Aorta (tissue), 5 donors: Measurements from ENCODE around the gene MAML3. TPM values are rescaled to one million over a fixed set of nuclear protein-coding genes. Genes with fewer than 3 reads are reported as not detected.

Experiments
- ATAC-seq: fragments of 200-7000 bp; cut with Tn5 transposase; one replicate; pipeline ENCODE4 v1.9.1; 2022; ENCODE audit warnings: moderate library complexity; ENCODE audit not compliant: low FRiP score
- DNase-seq, 2 donors: peaks; one replicate each; pipeline ENCODE4 v3.0.0-alpha.2; 2020
- H3K27ac ChIP-seq, 2 donors: one replicate each; pipeline ENCODE4 v1.5.1; 2013; ENCODE audit warnings: low read length in 2 of 2, mild to moderate bottlenecking in 2 of 2, moderate library complexity in 2 of 2, control low read depth in 1 of 2, inconsistent platforms in 1 of 2, low read depth in 1 of 2
- H3K27me3 ChIP-seq, 2 donors: one replicate each; pipeline ENCODE4 v1.6.1; 2013; ENCODE audit warnings: control low read depth in 1 of 2, low read length in 1 of 2, mild to moderate bottlenecking in 1 of 2, moderate library complexity in 1 of 2; ENCODE audit not compliant: insufficient read depth in 2 of 2, control insufficient read depth in 1 of 2
- H3K36me3 ChIP-seq, 2 donors: one replicate each; pipeline ENCODE4 v1.6.1; 2013; ENCODE audit warnings: control low read depth in 1 of 2, low read length in 1 of 2, mild to moderate bottlenecking in 1 of 2; ENCODE audit not compliant: insufficient read depth in 2 of 2, control insufficient read depth in 1 of 2
- H3K4me1 ChIP-seq, 2 donors: one replicate each; pipeline ENCODE4 v1.6.1; 2013; ENCODE audit warnings: low read length in 2 of 2, control low read depth in 1 of 2, mild to moderate bottlenecking in 1 of 2, moderate library complexity in 1 of 2; ENCODE audit not compliant: insufficient read depth in 2 of 2, control insufficient read depth in 1 of 2
- H3K4me3 ChIP-seq, 2 donors: one replicate each; pipeline ENCODE4 v1.5.1; 2013; ENCODE audit warnings: low read length in 2 of 2, control low read depth in 1 of 2, mild to moderate bottlenecking in 1 of 2
- H3K9me3 ChIP-seq: one replicate; pipeline ENCODE4 v1.6.1; 2013; ENCODE audit warnings: mild to moderate bottlenecking, low read length; ENCODE audit not compliant: control insufficient read depth
- WGBS, 2 donors: extraction: QIAGEN DNeasy Blood & Tissue Kit; methylation state at CpG; one replicate each; pipeline ENCODE4 v1.1.7; 2013; 5-methylcytosine and 5-hydroxymethylcytosine counted together
- intact Hi-C, 2 donors: fragments of 100-400 bp; cut with DNase I; formaldehyde crosslinking; loops; one replicate each; pipeline versions ENCODE4 v1.14.2 to v1.15.0; 2022
- polyA plus RNA-seq, 2 donors: library from polyadenylated mRNA; stranded (reverse); fragments of 200-250 nt; gene quantifications; one replicate each; pipeline ENCODE4 v1.2.3, GENCODE V29; 2013
- total RNA-seq, 2 donors: library from RNA; stranded (reverse); fragmentation: NEBNext Ultra II Directional; extraction: Animal tissue kit (Norgen Biotek cat#: 25700); gene quantifications; one replicate each; pipeline ENCODE4 v1.2.1, GENCODE V29; 2021
- donor health status: healthy with polysubstance abuse.
- donor health status: Bipolar disorder and iron deficiency.
- donor health status: DM: no; HTN: no; CAD: no.
- donor health status: DM: no; HTN: no; CAD: no.
- donor health status: DM: yes; HTN: yes; CAD: no.

The MAML3 gene
- total and polyA plus RNA-seq, 4 donors, result 0.79 to 10.5 (median 4.9) TPM

DNA sequence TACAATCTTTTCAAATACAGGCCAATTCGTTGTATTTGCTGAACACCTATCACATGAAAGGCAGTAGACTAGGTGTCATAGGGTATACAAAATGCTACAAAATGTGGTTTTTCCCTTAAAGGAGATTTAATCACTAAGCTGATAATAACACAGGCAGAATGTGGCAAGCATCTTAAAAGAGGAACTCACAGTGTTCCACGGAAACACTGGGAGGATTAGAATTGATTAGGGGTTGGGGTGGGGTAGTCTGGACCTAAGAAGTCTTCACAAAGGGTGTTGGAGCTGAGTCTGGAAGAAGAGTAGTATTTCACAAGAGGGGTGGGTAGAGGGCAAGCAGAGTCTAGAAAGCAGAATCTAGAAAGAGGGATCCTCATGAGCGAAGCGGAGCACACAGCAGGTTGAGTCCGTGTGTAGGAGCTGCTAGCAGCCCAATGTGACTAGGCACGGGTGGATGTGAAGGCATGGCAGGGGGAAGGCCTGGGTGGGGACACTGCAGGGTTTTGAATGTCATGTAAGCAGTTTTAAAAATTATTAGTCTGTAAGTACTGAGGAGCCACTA lies 364.8 kb downstream of the MAML3 start:
- Histone ChIP-seq H3K36me3 (no peaks in the 10 kb centered on the region), H3K27me3 (no peaks in the 10 kb centered on the region), H3K4me1 (no peaks in the 10 kb centered on the region), H3K27ac (no peak overlapping the region), H3K9me3 (no peaks in the 10 kb centered on the region), H3K4me3 (no peak overlapping the region)
- 95 to 96% methylated on average over 6 of the region's 6 CpGs for WGBS, 2 donors
- intact Hi-C loops, result no loop called here
- ATAC-seq (no peak), DNase-seq (no peak)

DNA sequence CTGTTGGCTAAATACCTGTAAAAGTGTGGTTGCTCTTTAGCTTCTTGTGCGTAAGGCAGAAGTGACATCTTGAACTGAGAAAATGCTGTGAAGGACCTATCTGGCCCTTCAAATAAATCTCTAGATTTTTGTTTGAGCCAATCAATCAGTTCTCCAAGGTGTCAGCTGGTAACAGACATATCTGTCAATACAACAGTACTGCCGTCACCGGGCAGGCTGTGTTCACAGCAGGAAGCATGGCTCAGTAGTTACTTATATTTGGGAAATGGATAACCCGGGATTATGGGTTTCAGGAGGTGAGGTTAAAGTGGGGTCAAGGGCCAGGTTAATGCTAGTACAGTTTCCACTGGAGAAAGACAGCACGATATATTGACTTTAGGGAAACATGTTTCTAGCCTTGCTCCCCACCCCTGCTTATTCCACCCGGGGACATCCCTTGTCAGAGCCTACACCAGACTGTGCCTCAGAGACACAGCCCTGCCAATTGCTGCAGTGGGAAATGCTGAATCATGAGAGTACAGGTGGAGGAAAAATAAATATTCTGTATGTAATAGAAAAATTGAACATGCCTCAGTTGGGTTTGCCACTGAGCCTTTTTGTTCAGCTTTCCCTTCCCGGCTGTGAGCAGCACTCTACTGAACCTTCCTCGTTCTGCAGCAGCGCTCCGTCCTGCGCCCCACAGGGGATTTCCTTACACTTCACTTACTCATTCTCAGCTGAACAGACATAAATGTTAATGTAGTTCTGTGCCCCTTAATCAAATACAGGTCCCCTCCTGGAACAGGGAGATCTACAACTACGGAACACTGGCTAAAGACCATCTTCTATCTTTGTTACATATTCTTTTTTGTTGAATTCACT lies 367.3 kb downstream of the MAML3 start:
- no peak overlapping the region for H3K4me3 ChIP-seq
- intact Hi-C loops, result no loop called here
- DNase-seq (no peak), ATAC-seq (no peak)
- H3K27ac ChIP-seq, result no peak overlapping the region
- H3K36me3 ChIP-seq, result no peaks in the 10 kb centered on the region
- H3K4me1 ChIP-seq, result no peaks in the 10 kb centered on the region
- no peaks in the 10 kb centered on the region for H3K9me3 ChIP-seq
- 93 to 94% methylated on average over 12 of the region's 12 CpGs for WGBS, 2 donors
- no peaks in the 10 kb centered on the region for H3K27me3 ChIP-seq

- DNase-seq (no peak), ATAC-seq (no peak)
- no peak overlapping the region for H3K4me3 ChIP-seq
- H3K36me3 ChIP-seq, result no peaks in the 10 kb centered on the region
- WGBS, 2 donors, result 94 to 95% methylated on average over 4 of the region's 4 CpGs
- H3K27ac ChIP-seq, result no peak overlapping the region
- H3K4me1 ChIP-seq, result no peaks in the 10 kb centered on the region
- intact Hi-C loops, result no loop called here
- H3K27me3 ChIP-seq, result no peaks in the 10 kb centered on the region
- no peaks in the 10 kb centered on the region for H3K9me3 ChIP-seq
These were observed 368.6 kb downstream of the MAML3 start for GRCh38 chr4:139785356-139785755.

DNA sequence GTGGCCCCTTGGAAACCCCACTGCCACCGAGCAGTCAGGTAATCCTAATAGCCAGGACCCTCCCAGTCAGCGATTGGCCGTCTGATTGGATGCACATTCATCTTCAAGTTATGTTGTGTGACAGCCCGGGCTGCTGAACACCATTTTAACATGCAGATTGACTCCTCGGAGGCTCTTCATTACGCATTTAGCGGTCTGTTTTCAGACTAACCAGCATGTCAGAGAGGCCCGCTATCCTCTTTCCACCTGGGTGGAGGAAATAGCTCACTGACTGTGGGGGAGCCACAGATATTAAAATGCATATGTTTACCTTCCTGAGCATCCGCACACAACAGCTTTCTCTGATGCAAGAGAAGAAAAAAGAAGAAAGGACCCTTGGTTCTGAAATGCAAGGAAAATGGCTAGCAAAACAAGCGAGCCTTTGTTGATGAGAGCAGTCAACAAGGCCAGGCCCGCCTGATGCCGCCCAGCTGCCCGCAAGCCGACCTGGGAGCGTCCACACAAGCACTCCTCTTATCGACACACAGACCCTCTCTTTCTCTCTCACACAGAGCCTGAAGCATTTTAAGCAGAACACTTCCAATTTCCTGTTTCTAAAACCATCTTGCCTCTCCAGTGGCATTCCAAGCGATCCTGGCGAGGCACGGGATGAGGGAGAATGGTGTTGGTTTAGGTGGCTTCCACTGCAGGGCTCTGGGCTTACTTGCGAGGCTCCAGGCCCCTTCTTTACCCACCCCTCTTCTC lies 370.1 kb downstream of the MAML3 start:
- ATAC-seq (no peak), DNase-seq (no peak)
- intact Hi-C loops, result no loop called here

GRCh38 chr4:139782926-139783522 lies 371.0 kb downstream of the MAML3 start:
- Histone ChIP-seq H3K4me1 (no peaks in the 10 kb centered on the region), H3K27me3 (no peaks in the 10 kb centered on the region), H3K36me3 (no peaks in the 10 kb centered on the region), H3K4me3 (no peak overlapping the region), H3K9me3 (no peaks in the 10 kb centered on the region), H3K27ac (no peak overlapping the region)
- DNase-seq (no peak), ATAC-seq (no peak)
- intact Hi-C loops, result no loop called here
- WGBS, 2 donors, result 85% methylated on average over 7 of the region's 7 CpGs

More for the DNA sequence above, 370.1 kb downstream of the MAML3 start:
- Histone ChIP-seq H3K4me3 (no peak overlapping the region), H3K27ac (no peak overlapping the region), H3K9me3 (no peaks in the 10 kb centered on the region), H3K4me1 (no peaks in the 10 kb centered on the region), H3K27me3 (no peaks in the 10 kb centered on the region), H3K36me3 (no peaks in the 10 kb centered on the region)
- 82 to 84% methylated on average over 20 of the region's 20 CpGs for WGBS, 2 donors

- no peak for ATAC-seq
- Histone ChIP-seq H3K9me3 (no peaks in the 10 kb centered on the region), H3K27ac (no peak overlapping the region), H3K27me3 (no peaks in the 10 kb centered on the region), H3K4me3 (no peak overlapping the region), H3K4me1 (no peaks in the 10 kb centered on the region), H3K36me3 (no peaks in the 10 kb centered on the region)
- WGBS, 2 donors, result 69 to 72% methylated on average over 3 of the region's 3 CpGs
- intact Hi-C loops, result no loop called here
- DNase-seq, result no peak
These were observed 372.9 kb downstream of the MAML3 start for GRCh38 chr4:139781066-139781465.

DNA sequence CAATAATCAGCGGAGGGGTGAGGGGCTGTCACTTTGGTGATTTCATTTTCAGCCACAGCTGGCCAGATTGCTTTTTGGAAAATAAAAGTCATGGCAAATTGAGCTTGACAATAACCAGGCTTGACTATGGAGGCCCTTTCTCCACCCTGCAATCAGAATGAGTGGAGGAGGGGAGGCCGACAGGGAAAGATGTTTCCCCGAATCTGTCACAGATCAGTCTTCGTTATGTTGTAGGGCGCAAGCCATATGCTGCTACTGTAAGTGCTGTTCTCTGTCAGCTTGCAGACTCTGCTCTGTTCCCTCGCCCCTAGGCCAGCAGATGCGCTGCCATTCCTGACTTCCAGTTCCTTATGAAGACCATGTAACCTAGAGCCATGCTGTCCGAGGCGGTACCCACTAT lies 374.3 kb downstream of the MAML3 start:
- Histone ChIP-seq H3K9me3 (no peaks in the 10 kb centered on the region), H3K4me1 (no peaks in the 10 kb centered on the region), H3K27ac (no peak overlapping the region), H3K36me3 (no peaks in the 10 kb centered on the region), H3K4me3 (no peak overlapping the region), H3K27me3 (no peaks in the 10 kb centered on the region)
- intact Hi-C loops, result no loop called here
- ATAC-seq (no peak), DNase-seq (no peak)
- 95 to 97% methylated on average over 9 of the region's 9 CpGs for WGBS, 2 donors

DNA sequence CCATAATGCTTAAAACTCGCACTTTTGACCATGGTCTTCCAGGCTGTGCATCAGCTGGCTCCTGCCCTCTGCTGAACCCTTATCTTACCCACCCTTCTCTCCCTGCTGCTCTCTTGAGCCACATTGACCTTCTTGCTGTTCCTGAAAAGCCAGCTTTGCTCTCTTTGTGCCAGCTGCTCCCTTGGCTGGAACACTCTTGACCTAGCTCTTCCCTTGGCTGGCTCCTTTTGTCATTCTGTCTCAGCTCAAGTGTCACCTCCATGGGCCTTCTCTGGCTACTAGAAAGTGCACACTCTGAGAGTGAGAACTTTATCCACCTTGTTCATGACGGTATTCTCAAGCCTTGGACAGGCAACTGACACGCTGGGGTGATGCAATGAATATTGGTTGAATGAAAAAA lies 376.2 kb downstream of the MAML3 start:
- Histone ChIP-seq H3K4me3 (no peak overlapping the region), H3K9me3 (no peaks in the 10 kb centered on the region), H3K27ac (no peak overlapping the region), H3K27me3 (no peaks in the 10 kb centered on the region), H3K4me1 (no peaks in the 10 kb centered on the region), H3K36me3 (no peaks in the 10 kb centered on the region)
- WGBS, 2 donors, result 98 to 99% methylated on average over 3 of the region's 3 CpGs
- ATAC-seq, result no peak
- intact Hi-C loops, result no loop called here
- DNase-seq, result no peak
